GM19193 (cell line): ENCODE measurements around the gene SGTA.

ENCODE experiments used
- POLR2A ChIP-seq: IDR thresholded peaks from 4 replicates; pipeline ENCODE4 v1.6.1; 2011; ENCODE audit not compliant: insufficient read depth, insufficient read length; ENCODE audit errors: extremely low read depth

SGTA gene

GRCh38 chr19:2721570-2722540 lies 61.2 kb downstream of the SGTA start:
- no peak for TF ChIP-seq POLR2A

GRCh38 chr19:2720777-2721569 lies 62.1 kb downstream of the SGTA start, which contains the start of gene DIRAS1:
DIRAS1 (minus strand) TSS chr19:2721372; CDS start chr19:2717806, 3,566 bp downstream.
- no peak for TF ChIP-seq POLR2A

DNA sequence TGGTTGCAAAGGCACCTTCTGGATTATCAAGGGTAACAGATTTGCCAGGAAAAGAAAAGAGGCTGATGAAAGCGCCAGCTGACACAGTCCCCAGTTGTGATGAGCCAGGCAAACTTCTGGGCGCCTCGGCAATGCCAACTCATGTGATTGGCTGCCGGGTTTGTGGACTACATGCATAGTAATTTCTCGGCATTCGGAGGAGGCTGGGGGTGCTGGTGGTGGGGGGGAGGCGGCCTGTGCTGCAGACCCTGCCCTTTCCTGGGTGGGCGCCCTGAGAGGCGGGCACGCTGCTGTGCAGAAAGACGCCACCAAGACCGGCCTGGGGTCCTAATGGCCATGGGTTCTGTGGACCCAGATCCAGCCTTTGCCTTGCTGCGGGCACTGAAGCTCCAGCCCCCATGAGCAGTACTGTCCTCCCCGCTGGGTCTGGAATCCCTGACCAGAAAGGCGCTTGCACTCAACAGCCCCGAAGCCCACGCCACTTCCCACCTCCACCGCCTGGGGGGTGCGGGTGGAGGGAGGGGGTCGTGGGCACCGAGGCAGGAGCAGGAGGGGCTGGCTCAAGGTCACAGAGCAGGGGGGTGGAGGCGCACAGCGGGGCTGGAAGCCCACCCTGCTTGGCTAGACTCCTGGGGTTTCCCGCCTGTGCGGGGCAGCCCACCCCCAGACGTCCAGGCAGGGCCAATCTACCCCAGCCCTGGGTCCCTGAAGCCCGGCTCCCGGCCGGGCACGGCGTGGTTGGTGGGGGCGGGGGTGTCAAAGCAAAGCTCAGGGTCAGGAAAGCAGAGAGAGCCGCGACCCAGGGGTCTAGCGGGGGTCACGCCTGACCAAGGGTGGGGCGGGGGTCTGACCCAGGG lies 62.9 kb downstream of the SGTA start:
- TF ChIP-seq POLR2A = no peak

- TF ChIP-seq POLR2A = no peak
Measured at GRCh38 chr19:2719232-2719735, 63.8 kb downstream of the SGTA start.

- TF ChIP-seq POLR2A = no peak
Measured at GRCh38 chr19:2717638-2718541, 65.2 kb downstream of the SGTA start.

- TF ChIP-seq POLR2A = no peak
Measured at GRCh38 chr19:2716722-2717637, 66.1 kb downstream of the SGTA start.

- no peak for TF ChIP-seq POLR2A
Measured at GRCh38 chr19:2716275-2716650, 66.8 kb downstream of the SGTA start.

GRCh38 chr19:2715470-2716274 lies 67.4 kb downstream of the SGTA start:
- no peak for TF ChIP-seq POLR2A

GRCh38 chr19:2714531-2715269 lies 68.4 kb downstream of the SGTA start:
- TF ChIP-seq POLR2A = no peak

DNA sequence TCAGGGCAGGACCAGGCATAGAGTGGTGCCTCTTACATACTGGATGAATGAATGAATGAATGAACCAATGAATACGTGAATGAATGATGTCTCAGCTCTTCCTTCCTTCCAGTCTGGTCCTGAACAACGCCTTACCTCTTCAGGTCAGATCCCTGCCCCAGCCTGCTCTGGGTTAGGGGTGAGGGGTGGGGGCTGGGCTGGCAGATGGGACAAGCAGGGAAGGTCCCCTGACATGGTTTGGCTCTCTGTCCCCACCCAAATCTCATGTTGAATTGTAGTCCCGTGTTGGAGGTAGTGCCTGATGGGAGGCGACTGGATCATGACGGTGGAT lies 71.2 kb downstream of the SGTA start:
- no peak for TF ChIP-seq POLR2A

GRCh38 chr19:2711172-2711874 lies 71.8 kb downstream of the SGTA start:
- no peak for TF ChIP-seq POLR2A
